H1 (cell line): ENCODE data around the gene TRAPPC12. TPM values are rescaled to one million over a fixed set of nuclear protein-coding genes. Genes with fewer than 3 reads are reported as not detected.

Source experiments
- polyA plus RNA-seq, 7 experiments: library from polyadenylated mRNA; depleted of rRNA in 3 of 7; stranded (reverse) in 5 of 7; unstranded in 2 of 7; fragments of >200 nt in 5 of 7; fragments of 200-250 nt in 2 of 7; gene quantifications; 1 replicate in 5 of 7; 2 replicates in 1 of 7; 4 replicates in 1 of 7; pipeline versions ENCODE4 v1.2.1 to v1.2.3, GENCODE V29; 2011 to 2013; ENCODE audit warnings: missing spikeins in 2 of 7, mixed read lengths in 2 of 7
- total RNA-seq: library from RNA; stranded (reverse); fragmentation: NEBNext Ultra II Directional; extraction: Animal tissue kit (Norgen Biotek cat#: 25700); gene quantifications from 2 replicates; pipeline ENCODE4 v1.2.1, GENCODE V29; 2021
- TF ChIP-seq, protein P1 (sequence below): fragments of 300-600 bp; sonication (generic); IDR thresholded peaks from 2 replicates; pipeline ENCODE4 v1.7.1; 2012; ENCODE audit warnings: low read length, moderate library complexity, mild to moderate bottlenecking, inconsistent platforms; ENCODE audit not compliant: insufficient replicate concordance

The TRAPPC12 gene
- total and polyA plus RNA-seq, 2 of the 8 experiments (the other 6 are each of a cell fraction or from before 2014, with no cell fraction given): 35.0 to 67.3 TPM

DNA sequence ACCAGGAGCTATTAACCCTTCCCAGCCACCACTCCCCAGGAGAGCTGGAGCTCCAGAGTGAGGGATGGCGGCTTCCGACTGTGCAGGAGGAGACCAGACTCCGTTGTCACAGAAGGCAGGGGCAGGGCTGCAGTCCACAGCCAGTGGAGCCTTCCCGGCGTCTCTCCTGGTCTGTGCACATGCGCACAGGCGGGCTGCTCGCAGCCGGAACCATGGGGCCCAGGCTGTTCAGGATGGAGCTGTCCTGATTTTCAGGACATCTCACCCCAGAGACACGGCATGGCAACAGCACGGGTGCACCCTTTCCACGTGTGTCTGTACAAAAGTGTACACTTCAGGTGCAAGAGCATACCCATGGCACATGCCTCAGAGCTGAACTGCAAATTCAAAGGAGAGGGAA is 30.7 kb upstream of the TRAPPC12 start (continued):
- TF ChIP-seq, protein P1, sequence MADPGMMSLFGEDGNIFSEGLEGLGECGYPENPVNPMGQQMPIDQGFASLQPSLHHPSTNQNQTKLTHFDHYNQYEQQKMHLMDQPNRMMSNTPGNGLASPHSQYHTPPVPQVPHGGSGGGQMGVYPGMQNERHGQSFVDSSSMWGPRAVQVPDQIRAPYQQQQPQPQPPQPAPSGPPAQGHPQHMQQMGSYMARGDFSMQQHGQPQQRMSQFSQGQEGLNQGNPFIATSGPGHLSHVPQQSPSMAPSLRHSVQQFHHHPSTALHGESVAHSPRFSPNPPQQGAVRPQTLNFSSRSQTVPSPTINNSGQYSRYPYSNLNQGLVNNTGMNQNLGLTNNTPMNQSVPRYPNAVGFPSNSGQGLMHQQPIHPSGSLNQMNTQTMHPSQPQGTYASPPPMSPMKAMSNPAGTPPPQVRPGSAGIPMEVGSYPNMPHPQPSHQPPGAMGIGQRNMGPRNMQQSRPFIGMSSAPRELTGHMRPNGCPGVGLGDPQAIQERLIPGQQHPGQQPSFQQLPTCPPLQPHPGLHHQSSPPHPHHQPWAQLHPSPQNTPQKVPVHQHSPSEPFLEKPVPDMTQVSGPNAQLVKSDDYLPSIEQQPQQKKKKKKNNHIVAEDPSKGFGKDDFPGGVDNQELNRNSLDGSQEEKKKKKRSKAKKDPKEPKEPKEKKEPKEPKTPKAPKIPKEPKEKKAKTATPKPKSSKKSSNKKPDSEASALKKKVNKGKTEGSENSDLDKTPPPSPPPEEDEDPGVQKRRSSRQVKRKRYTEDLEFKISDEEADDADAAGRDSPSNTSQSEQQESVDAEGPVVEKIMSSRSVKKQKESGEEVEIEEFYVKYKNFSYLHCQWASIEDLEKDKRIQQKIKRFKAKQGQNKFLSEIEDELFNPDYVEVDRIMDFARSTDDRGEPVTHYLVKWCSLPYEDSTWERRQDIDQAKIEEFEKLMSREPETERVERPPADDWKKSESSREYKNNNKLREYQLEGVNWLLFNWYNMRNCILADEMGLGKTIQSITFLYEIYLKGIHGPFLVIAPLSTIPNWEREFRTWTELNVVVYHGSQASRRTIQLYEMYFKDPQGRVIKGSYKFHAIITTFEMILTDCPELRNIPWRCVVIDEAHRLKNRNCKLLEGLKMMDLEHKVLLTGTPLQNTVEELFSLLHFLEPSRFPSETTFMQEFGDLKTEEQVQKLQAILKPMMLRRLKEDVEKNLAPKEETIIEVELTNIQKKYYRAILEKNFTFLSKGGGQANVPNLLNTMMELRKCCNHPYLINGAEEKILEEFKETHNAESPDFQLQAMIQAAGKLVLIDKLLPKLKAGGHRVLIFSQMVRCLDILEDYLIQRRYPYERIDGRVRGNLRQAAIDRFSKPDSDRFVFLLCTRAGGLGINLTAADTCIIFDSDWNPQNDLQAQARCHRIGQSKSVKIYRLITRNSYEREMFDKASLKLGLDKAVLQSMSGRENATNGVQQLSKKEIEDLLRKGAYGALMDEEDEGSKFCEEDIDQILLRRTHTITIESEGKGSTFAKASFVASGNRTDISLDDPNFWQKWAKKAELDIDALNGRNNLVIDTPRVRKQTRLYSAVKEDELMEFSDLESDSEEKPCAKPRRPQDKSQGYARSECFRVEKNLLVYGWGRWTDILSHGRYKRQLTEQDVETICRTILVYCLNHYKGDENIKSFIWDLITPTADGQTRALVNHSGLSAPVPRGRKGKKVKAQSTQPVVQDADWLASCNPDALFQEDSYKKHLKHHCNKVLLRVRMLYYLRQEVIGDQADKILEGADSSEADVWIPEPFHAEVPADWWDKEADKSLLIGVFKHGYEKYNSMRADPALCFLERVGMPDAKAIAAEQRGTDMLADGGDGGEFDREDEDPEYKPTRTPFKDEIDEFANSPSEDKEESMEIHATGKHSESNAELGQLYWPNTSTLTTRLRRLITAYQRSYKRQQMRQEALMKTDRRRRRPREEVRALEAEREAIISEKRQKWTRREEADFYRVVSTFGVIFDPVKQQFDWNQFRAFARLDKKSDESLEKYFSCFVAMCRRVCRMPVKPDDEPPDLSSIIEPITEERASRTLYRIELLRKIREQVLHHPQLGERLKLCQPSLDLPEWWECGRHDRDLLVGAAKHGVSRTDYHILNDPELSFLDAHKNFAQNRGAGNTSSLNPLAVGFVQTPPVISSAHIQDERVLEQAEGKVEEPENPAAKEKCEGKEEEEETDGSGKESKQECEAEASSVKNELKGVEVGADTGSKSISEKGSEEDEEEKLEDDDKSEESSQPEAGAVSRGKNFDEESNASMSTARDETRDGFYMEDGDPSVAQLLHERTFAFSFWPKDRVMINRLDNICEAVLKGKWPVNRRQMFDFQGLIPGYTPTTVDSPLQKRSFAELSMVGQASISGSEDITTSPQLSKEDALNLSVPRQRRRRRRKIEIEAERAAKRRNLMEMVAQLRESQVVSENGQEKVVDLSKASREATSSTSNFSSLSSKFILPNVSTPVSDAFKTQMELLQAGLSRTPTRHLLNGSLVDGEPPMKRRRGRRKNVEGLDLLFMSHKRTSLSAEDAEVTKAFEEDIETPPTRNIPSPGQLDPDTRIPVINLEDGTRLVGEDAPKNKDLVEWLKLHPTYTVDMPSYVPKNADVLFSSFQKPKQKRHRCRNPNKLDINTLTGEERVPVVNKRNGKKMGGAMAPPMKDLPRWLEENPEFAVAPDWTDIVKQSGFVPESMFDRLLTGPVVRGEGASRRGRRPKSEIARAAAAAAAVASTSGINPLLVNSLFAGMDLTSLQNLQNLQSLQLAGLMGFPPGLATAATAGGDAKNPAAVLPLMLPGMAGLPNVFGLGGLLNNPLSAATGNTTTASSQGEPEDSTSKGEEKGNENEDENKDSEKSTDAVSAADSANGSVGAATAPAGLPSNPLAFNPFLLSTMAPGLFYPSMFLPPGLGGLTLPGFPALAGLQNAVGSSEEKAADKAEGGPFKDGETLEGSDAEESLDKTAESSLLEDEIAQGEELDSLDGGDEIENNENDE: no peak
